ENCODE measurements around the gene GRID1.

DNA sequence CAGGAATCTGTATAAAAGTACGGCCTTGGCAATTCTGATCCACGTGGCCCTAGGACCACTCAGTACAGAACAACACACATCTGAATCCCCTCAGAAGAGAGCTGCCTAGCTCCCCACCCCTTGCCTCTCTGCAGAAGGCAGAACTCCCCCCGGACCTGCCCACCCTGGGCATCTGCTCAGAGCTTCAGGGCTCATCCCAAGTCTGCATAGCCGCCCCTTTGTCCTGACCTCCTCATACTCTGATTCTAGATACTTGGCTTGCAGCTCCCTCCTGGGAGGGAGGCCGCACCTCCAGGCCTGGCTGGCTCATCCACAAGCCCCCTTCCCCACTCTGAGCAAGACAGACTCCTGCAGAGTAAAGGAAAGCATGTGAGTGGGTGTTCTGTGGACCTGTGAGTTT is 49.6 kb downstream of the GRID1 start:
- TF ChIP-seq, protein P1, sequence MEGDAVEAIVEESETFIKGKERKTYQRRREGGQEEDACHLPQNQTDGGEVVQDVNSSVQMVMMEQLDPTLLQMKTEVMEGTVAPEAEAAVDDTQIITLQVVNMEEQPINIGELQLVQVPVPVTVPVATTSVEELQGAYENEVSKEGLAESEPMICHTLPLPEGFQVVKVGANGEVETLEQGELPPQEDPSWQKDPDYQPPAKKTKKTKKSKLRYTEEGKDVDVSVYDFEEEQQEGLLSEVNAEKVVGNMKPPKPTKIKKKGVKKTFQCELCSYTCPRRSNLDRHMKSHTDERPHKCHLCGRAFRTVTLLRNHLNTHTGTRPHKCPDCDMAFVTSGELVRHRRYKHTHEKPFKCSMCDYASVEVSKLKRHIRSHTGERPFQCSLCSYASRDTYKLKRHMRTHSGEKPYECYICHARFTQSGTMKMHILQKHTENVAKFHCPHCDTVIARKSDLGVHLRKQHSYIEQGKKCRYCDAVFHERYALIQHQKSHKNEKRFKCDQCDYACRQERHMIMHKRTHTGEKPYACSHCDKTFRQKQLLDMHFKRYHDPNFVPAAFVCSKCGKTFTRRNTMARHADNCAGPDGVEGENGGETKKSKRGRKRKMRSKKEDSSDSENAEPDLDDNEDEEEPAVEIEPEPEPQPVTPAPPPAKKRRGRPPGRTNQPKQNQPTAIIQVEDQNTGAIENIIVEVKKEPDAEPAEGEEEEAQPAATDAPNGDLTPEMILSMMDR (IDR thresholded peaks at IDR 0.05; ENCODE audit: low read length), result no peak
- TF ChIP-seq EZH2 (IDR thresholded peaks at IDR 0.05; ENCODE audit: borderline replicate concordance, low read length), result no peak
